ENCODE results near the gene PHOX2A. TPM values are rescaled to one million over a fixed set of nuclear protein-coding genes. Genes with fewer than 3 reads are reported as not detected.

The PHOX2A gene
- total RNA-seq, 5 donors from 2014 or later (not counting 1 experiment from before 2014, with no cell fraction given), result not detected

DNA sequence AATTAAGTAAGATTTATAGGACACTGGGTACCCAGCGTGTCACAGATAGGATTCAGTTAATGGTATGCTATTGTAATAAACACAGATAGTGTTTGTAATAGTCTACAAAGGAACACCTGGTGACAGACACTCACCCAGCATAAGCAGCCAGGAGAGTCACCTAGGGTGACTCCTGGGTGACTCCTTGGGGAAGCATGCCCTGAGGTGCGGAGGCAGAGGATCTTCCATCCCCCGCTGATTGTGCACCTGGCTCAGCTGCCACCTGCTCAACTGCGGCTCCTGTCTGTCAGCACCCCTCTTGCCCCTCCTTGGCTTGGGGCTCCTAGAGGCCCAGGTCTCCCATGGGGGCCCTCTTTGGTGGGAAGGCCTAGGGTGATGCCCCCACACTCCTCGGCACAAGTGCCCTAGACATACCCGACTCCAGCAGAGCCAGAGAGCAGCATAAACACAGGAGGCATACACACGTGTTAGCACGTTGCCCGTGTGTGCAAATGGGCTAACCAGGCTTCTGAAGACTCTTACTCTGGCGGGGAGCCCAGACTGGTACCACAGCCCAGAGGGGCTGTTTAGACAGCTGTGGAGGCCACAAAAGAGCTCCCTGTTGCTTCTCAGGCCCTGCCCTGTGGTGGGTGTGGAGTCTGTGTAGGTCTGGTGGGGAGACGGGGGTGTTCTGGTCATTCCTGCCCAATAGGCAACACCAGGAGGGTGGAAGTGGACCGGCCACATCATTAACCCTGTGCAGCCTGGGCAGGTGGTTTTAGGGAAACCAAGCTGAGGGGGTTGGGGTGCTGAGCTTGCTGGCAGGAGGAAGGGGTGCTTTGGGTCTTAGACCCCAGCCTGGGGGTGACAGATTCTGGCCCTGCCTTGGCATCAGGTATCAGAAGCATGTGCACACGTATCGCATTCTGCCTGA is 16.4 kb downstream of the PHOX2A start:
- Mint-ChIP-seq H3K9me3 (no peaks in the 10 kb centered on the region), H3K27ac (peak overlapping the region in 1 of 2 donors; percentile 6), H3K4me3 (no peak overlapping the region), H3K27me3 (no peaks in the 10 kb centered on the region), H3K4me1 (peaks cover 24 to 39% (median 25%) of the 10 kb centered on the region in 3 donors), H3K36me3 (peaks cover 23% of the 10 kb centered on the region)
- Histone ChIP-seq H3K4me1 (ENCODE audit: control insufficient read depth in 1 of 2, extremely low read depth in 1 of 2, insufficient read depth in 2 of 2, low read length in 2 of 2) (peaks cover 2 to 31% of the 10 kb centered on the region in 2 experiments), H3K27me3 (replicated peaks in 1 of 2; ENCODE audit: control insufficient read depth in 2 of 2, extremely low read depth in 1 of 2, insufficient read depth in 2 of 2, low read length in 1 of 2) (no peaks in the 10 kb centered on the region), H3K4me3 (ENCODE audit: control insufficient read depth in 1 of 2, extremely low read depth in 1 of 2, low read length in 1 of 2) (no peak overlapping the region), H3K27ac (ENCODE audit: low read length) (no peak overlapping the region), H3K9me3 (no peaks in the 10 kb centered on the region), H3K36me3 (ENCODE audit: control insufficient read depth in 2 of 2, extremely low read depth in 1 of 2, insufficient read depth in 1 of 2, low read length in 1 of 2) (peaks cover 17 to 45% of the 10 kb centered on the region in 2 donors)
- WGBS (ENCODE audit: insufficient coverage), result 88% methylated on average over 10 of the region's 14 CpGs
- CTCF ChIA-PET, result no interaction called here
- POLR2A ChIA-PET, result no interaction called here
- ATAC-seq (replicated peaks in 1 of 4), result no peak
- DNase-seq, result no peak

DNA sequence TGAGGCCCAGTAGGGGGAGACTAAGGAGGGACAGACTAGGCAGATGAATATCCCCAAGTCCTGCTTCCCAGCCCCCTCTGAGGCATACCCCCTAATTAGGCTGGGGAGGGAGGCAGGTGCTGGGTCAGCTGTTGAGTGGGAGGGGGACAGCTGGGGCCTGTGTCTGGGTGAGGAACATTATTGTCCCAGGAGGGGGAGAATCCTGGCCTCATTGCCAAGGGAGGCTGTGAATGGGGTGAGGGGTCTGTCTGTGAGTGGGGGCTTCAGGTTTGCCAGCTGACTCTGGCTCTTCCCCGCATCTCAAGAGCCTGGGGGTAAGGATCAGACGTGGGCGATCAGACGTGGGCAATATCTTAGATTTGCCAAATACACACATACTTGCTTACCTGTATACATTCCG is 17.3 kb downstream of the PHOX2A start:
- ChIA-PET POLR2A (no interaction called here), CTCF (no interaction called here)
- no peak overlapping the region for H3K4me3 Mint-ChIP-seq
- ATAC-seq (replicated peaks in 1 of 4) (no peak), DNase-seq (no peak)
- Histone ChIP-seq H3K4me3 (ENCODE audit: control insufficient read depth in 1 of 2, extremely low read depth in 1 of 2, low read length in 1 of 2) (no peak overlapping the region), H3K27ac (ENCODE audit: low read length) (no peak overlapping the region), H3K4me1 (ENCODE audit: control insufficient read depth in 1 of 2, extremely low read depth in 1 of 2, insufficient read depth in 2 of 2, low read length in 2 of 2) (peaks cover 3 to 37% of the 10 kb centered on the region in 2 experiments), H3K9me3 (no peaks in the 10 kb centered on the region), H3K36me3 (ENCODE audit: control insufficient read depth in 2 of 2, extremely low read depth in 1 of 2, insufficient read depth in 1 of 2, low read length in 1 of 2) (peaks cover 17 to 36% of the 10 kb centered on the region in 2 donors), H3K27me3 (replicated peaks in 1 of 2; ENCODE audit: control insufficient read depth in 2 of 2, extremely low read depth in 1 of 2, insufficient read depth in 2 of 2, low read length in 1 of 2) (no peaks in the 10 kb centered on the region)
- peaks cover 28 to 46% (median 31%) of the 10 kb centered on the region in 3 donors for H3K4me1 Mint-ChIP-seq
- H3K36me3 Mint-ChIP-seq, result peaks cover 18% of the 10 kb centered on the region
- no peaks in the 10 kb centered on the region for H3K27me3 Mint-ChIP-seq
- peak overlapping the region; percentile 91 to 92 for H3K27ac Mint-ChIP-seq
- no peaks in the 10 kb centered on the region for H3K9me3 Mint-ChIP-seq
- WGBS (ENCODE audit: insufficient coverage), result no CpG with 5 or more reads among the region's 5 CpGs

DNA sequence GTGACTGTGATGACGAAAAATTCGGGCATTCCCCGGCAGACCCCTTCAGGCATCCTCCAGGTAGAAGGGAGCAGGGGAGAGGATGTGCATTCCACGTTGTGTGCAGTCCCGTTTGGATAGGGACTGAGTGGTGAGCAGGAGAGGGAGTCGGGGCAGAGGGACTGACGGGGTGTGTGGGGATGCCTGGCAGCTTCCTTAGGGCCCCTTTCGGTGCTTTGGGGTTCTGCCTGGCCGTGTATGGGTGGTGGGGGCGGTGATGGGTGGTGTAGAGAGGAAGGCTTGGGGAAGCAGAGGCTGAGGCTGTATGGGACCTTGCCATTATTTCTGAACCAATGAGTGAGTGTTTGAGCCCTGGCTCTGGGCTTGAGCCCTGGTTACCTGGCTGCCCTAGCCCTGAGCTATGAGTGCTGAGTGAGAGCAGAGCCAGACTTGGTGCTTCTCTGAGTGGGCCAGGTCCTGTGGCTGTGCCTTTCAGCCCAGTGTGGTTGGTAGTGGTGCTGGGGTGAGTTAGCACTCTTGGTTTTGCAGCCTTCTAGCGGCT is 18.5 kb downstream of the PHOX2A start:
- Histone ChIP-seq H3K27ac (ENCODE audit: low read length) (peak overlapping the region; percentile 73), H3K36me3 (ENCODE audit: control insufficient read depth in 2 of 2, extremely low read depth in 1 of 2, insufficient read depth in 1 of 2, low read length in 1 of 2) (peaks cover 17 to 24% of the 10 kb centered on the region in 2 donors), H3K4me3 (ENCODE audit: control insufficient read depth in 1 of 2, extremely low read depth in 1 of 2, low read length in 1 of 2) (peak overlapping the region; percentile 84 to 92), H3K9me3 (no peaks in the 10 kb centered on the region), H3K4me1 (ENCODE audit: control insufficient read depth in 1 of 2, extremely low read depth in 1 of 2, insufficient read depth in 2 of 2, low read length in 2 of 2) (peaks cover 3 to 37% of the 10 kb centered on the region in 2 experiments), H3K27me3 (replicated peaks in 1 of 2; ENCODE audit: control insufficient read depth in 2 of 2, extremely low read depth in 1 of 2, insufficient read depth in 2 of 2, low read length in 1 of 2) (no peaks in the 10 kb centered on the region)
- ATAC-seq (replicated peaks in 1 of 4), result peak in 2 of 4 experiments; percentile 6 to 23
- Mint-ChIP-seq H3K9me3 (no peaks in the 10 kb centered on the region), H3K4me3 (peak overlapping the region; percentile 75 to 93 (median 82)), H3K27me3 (no peaks in the 10 kb centered on the region), H3K36me3 (peaks cover 10% of the 10 kb centered on the region), H3K27ac (peak overlapping the region; percentile 91 to 92), H3K4me1 (peaks cover 28 to 46% (median 32%) of the 10 kb centered on the region in 3 donors)
- 9% methylated on average over 7 of the region's 11 CpGs for WGBS (ENCODE audit: insufficient coverage)
- ChIA-PET POLR2A (no interaction called here), CTCF (interaction anchor here in 1 of 2 donors (1.0 kb wide), 1 partner anchor 15 kb away, joined by 3 read pairs; no protein-coding TSS in a partner anchor)
- peak in 15 of 35 experiments; percentile 19 to 50 (median 28) for DNase-seq

DNA sequence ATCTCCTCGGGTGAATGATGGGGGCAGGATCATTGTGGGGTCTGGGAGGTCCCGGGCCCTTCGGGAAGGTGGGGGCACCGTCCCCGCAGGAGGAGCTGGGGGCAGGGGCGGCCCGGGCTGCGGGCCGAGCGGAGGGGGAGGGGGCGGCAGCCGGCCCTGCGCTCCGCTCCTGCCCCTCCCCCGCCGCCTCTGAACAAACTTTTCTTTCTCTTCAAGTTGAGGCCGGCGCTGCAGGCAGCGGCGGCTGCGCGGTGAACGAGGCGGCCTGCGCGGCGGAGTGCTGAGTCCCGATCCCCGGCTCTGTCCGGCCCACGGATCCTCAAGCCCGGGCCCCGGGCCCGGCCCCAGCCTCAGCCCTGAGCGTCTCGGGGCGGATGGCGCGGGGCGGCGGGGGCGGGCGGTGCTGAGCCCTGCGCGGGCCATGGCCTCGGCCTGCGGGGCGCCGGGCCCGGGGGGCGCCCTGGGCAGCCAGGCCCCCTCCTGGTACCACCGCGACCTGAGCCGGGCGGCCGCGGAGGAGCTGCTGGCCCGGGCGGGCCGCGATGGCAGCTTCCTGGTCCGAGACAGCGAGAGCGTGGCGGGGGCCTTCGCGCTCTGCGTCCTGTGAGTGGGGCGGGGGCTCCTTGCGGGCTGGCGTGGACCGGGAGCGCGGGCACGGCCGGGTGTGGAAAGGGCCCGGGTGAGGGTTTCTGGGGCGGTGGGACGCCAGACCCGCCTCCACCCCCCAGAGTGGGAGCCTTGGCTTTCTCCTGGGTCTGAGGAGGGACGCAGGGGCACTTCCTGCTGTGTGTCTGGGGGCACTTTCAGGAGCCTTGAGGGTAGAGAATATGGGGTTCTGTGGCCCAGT is 19.2 kb downstream of the PHOX2A start, which contains the start of gene INPPL1:
TSS of gene INPPL1 (plus strand) at position 204 of the 847 bp plus-strand sequence. CDS start at position 422, 218 bp downstream.
- Mint-ChIP-seq H3K36me3 (peaks cover 10% of the 10 kb centered on the region), H3K4me3 (peak within 1 kb of the TSS; percentile 91 to 93 (median 93)), H3K27me3 (no peaks in the 10 kb centered on the region), H3K9me3 (no peaks in the 10 kb centered on the region), H3K27ac (peak within 1 kb of the TSS; percentile 92 to 94), H3K4me1 (peaks cover 28 to 46% (median 32%) of the 10 kb centered on the region in 3 donors)
- ATAC-seq (replicated peaks in 1 of 4) (peak in 3 of 4 experiments; percentile 2 to 12 (median 6)), DNase-seq (peak in 13 of 35 experiments; percentile 18 to 61 (median 29))
- peaks cover 3 to 37% of the 10 kb centered on the region in 2 experiments for H3K4me1 ChIP-seq (ENCODE audit: control insufficient read depth in 1 of 2, extremely low read depth in 1 of 2, insufficient read depth in 2 of 2, low read length in 2 of 2)
- H3K36me3 ChIP-seq (ENCODE audit: control insufficient read depth in 2 of 2, extremely low read depth in 1 of 2, insufficient read depth in 1 of 2, low read length in 1 of 2), result peaks cover 10 to 18% of the 10 kb centered on the region in 2 donors
- WGBS (ENCODE audit: insufficient coverage), result under 1% methylated on average over 63 of the region's 81 CpGs
- peak within 1 kb of the TSS; percentile 84 to 92 for H3K4me3 ChIP-seq (ENCODE audit: control insufficient read depth in 1 of 2, extremely low read depth in 1 of 2, low read length in 1 of 2)
- H3K27me3 ChIP-seq (replicated peaks in 1 of 2; ENCODE audit: control insufficient read depth in 2 of 2, extremely low read depth in 1 of 2, insufficient read depth in 2 of 2, low read length in 1 of 2), result no peaks in the 10 kb centered on the region
- CTCF ChIA-PET, result interaction anchor here in 1 of 2 donors (0.7 to 1.0 kb wide), 2 partner anchors 16 to 772 kb away, joined by 3 to 11 read pairs; partner anchors contain the start of gene NADSYN1
- H3K27ac ChIP-seq (ENCODE audit: low read length), result peak within 1 kb of the TSS; percentile 78
- H3K9me3 ChIP-seq, result no peaks in the 10 kb centered on the region
- POLR2A ChIA-PET, result no interaction called here

DNA sequence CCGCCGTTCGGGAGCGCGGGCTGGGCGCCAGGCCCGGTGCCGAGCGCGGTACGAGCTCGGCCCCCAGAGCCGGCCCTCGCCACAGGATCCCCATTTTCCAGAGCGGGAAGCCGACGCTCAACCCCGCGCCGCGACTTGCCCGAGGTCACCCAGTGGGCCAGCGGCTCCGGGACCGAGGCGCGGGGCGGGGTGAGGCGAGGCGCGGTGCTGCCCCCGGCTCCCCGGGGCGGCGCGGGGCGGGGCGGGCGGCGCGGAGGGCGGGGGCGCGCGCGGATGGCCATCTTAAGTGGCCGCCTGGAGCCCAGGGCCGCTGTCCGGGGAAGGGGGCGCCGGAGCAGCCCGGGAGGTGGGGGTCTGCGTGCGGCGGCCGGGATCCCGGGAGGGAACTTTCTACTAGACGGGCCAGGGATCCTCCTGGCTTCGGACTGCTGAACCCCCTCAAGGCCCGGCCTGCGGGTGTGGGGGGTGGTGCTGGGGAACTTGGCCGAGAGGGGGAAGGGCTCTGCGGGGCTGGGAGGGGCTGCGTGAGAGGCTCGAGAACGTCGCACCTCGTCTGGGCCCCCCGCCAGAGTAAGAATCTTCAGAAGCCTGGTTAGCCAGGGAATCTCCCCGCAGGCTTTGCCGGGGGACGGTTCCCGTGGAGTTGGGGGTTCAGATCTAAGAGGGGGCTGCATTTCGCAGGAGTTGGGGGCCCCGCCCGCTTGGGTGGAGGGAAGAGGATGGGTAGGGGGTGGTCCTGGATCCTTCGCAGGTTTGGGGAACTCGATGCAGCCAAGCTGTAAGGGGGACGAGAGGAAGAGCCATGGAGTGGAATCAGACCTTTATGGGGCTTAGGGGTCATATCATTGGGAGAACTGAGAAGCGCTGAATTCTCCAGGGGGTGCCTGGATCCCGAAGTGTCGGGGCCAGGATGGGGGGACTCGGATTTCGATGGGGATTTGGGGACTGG is 20.1 kb downstream of the PHOX2A start:
- H3K27me3 Mint-ChIP-seq, result no peaks in the 10 kb centered on the region
- H3K9me3 Mint-ChIP-seq, result no peaks in the 10 kb centered on the region
- Histone ChIP-seq H3K27me3 (replicated peaks in 1 of 2; ENCODE audit: control insufficient read depth in 2 of 2, extremely low read depth in 1 of 2, insufficient read depth in 2 of 2, low read length in 1 of 2) (peaks cover 0 to 2% of the 10 kb centered on the region in 2 experiments), H3K4me3 (ENCODE audit: control insufficient read depth in 1 of 2, extremely low read depth in 1 of 2, low read length in 1 of 2) (peak overlapping the region; percentile 84 to 92), H3K36me3 (ENCODE audit: control insufficient read depth in 2 of 2, extremely low read depth in 1 of 2, insufficient read depth in 1 of 2, low read length in 1 of 2) (peaks cover 5 to 10% of the 10 kb centered on the region in 2 donors), H3K4me1 (ENCODE audit: control insufficient read depth in 1 of 2, extremely low read depth in 1 of 2, insufficient read depth in 2 of 2, low read length in 2 of 2) (peaks cover 3 to 37% of the 10 kb centered on the region in 2 experiments), H3K27ac (ENCODE audit: low read length) (peak overlapping the region; percentile 78), H3K9me3 (no peaks in the 10 kb centered on the region)
- peak overlapping the region; percentile 91 to 93 (median 93) for H3K4me3 Mint-ChIP-seq
- CTCF ChIA-PET, result interaction anchor here in 1 of 2 donors (0.5 to 1.9 kb wide), 8 partner anchors 11 to 771 kb away, joined by 3 to 11 read pairs (median 4); partner anchors contain the start of gene NADSYN1
- H3K4me1 Mint-ChIP-seq, result peaks cover 28 to 41% (median 32%) of the 10 kb centered on the region in 3 donors
- peak; percentile 45 to 62 (median 61) for ATAC-seq (replicated peaks in 1 of 4)
- peak in 32 of 35 experiments; percentile 6 to 71 (median 42) for DNase-seq
- under 1% methylated on average over 65 of the region's 84 CpGs for WGBS (ENCODE audit: insufficient coverage)
- H3K27ac Mint-ChIP-seq, result peak overlapping the region; percentile 91 to 94
- H3K36me3 Mint-ChIP-seq, result peaks cover 3% of the 10 kb centered on the region
- POLR2A ChIA-PET, result interaction anchor here in 1 of 2 donors (1.0 kb wide), 1 partner anchor 14 kb away, joined by 5 read pairs; no protein-coding TSS in a partner anchor

All from T-cell (primary cell).